GM19351 (cell line): ENCODE data around the gene ARL6IP1.
"Not testable (repeated sequence)": the region's sequence is repeated elsewhere in the genome, so short reads cannot be mapped to it uniquely, and the experiment has no call there.

Source experiments
- ATAC-seq: cut with Tn5 transposase; IDR thresholded peaks from one replicate; pipeline ENCODE4 v1.9.1; 2021; ENCODE audit warnings: mild to moderate bottlenecking, moderate library complexity; ENCODE audit not compliant: unreplicated experiment

The ARL6IP1 gene

GRCh38 chr16:18800293-18800692, 1.1 kb downstream of the ARL6IP1 start:
- no peak for ATAC-seq

DNA sequence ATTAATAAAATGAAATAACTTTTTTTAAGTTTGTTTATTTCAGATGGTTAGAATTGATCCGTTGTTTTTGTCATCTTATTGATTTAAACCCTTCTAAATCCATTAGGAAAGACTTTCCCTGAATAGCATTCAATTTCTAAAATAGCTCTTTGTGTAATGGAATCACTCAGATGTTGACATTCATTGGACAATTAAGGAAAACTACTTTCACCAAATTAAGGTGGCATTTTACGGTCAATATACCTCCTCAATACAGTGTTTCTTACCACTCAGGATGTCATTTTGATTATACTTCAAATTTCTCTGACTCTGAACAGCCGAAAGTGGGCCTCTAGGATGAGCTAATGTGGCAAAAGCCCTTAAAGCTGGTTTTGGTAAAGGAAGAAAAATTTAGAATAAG, 1.8 kb downstream of the ARL6IP1 start:
- no peak for ATAC-seq

DNA sequence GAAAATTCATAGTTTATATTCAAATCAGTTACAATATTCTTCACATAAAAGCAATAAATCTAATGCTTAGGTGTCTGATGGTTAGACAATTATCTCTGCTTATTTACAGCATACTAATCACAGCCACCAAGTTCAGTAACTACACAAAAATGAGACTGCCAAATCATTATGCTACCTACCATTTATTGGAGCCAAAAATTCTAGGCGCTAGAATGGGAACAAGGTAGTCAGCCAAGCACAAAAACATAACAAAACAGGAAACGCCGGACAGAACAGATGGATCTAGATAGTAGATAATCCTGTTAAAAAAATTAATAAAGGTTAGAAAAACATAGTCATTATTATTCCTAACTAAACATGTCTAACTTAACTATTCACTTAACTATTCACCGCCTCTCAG, 3.6 kb downstream of the ARL6IP1 start:
- ATAC-seq: no peak

- ATAC-seq: no peak
These were observed 5.0 kb downstream of the ARL6IP1 start for GRCh38 chr16:18796377-18796776.

- no peak for ATAC-seq
These were observed 8.4 kb downstream of the ARL6IP1 start for GRCh38 chr16:18792836-18793433.

GRCh38 chr16:18789850-18790706, 11.3 kb downstream of the ARL6IP1 start, which contains the start of gene RPS15A:
TSS of gene RPS15A (minus strand) at chr16:18790334. CDS start at chr16:18789113, 1,221 bp downstream.
- ATAC-seq: peak; percentile 90

GRCh38 chr16:18789515-18789849, 11.9 kb downstream of the ARL6IP1 start:
- no peak for ATAC-seq

GRCh38 chr16:18788828-18789514, 12.4 kb downstream of the ARL6IP1 start:
- ATAC-seq: no peak

DNA sequence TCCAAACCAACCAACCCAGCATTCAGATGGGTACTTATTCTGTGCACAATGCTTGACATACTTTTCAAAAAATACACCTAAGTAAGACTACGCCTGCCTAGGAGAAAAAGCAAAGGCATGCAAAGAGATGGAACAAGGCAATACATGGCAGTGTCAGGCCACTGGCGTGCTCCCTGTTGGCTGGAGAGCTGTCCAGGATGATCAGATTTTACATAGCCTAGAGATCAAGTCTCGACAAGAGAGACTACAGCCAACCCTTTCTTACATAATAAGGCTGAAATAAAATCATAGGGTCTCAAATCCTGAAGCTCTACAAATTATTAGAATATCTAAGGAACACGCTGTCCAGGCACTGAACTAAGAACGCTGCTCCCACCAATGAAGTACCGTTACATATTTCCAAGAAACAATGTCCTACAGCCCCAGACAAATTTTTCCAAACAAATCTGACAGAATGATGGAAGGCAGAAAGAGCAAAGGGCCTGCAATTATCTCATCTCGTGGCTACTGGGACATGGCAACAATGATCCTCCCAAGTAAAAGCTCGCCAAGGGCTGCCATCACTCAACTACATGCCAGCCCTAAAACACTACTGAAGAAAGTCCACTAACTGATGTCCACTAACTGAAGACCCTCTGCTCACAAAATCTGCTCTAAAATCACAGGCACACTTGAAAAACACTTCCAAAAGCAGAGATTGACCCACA, 16.3 kb downstream of the ARL6IP1 start:
- no peak for ATAC-seq

GRCh38 chr16:18783430-18784341, 17.7 kb downstream of the ARL6IP1 start:
- ATAC-seq: no peak

DNA sequence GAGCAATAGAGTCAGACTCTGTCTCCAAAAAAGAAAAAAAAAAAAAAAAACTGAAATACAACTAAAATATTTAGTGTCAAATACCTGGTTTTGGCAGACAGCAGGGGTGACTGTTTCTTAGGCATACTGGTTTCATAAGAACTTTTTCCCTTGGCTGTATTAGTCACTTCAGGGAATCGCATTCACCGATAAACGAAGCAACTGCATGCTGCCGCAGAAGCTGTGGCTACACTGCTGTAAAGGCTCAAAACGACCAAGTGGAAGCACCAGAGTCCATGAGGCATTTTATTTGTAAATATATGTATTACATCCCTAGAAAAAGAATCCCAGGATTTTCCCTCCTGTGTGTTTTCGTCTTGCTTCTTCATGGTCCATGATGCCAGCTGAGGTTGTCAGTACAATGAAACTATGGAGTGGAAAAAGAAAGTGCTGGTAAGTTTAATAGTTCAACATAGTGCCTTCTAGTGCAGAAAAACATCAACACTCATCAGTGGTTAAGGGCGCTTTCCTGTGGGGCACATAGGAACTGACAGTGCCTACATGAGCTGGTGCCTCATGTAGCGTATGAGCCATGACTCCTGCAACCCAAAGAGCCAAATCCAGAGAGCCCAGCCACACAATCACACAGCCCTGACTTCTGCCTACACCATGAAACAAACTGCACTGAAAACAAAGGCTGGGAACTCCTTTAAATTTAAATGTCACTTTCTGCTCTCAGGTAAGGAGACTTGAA, 18.5 kb downstream of the ARL6IP1 start:
- no peak for ATAC-seq

DNA sequence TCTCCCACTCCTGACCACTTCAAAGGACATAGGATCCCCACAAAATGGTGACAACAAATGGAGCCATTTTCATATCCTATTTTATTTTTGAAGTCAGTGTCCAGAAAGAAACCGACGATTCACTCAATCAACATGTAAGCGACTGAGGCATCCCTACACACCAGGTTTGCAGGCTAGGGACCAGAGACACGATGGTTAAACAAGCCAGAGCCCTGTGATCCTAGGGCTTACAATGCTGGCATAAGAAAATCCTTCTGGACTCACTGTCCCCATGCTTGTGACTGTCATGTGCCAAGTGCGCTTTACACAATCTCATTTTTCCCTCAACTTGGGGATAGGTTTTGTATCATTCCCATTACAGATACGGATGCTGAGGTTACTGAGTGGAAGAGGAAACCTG, 20.1 kb downstream of the ARL6IP1 start:
- not testable (repeated sequence) for ATAC-seq

- ATAC-seq: not testable (repeated sequence)
These were observed 20.8 kb downstream of the ARL6IP1 start for GRCh38 chr16:18780460-18781026.

DNA sequence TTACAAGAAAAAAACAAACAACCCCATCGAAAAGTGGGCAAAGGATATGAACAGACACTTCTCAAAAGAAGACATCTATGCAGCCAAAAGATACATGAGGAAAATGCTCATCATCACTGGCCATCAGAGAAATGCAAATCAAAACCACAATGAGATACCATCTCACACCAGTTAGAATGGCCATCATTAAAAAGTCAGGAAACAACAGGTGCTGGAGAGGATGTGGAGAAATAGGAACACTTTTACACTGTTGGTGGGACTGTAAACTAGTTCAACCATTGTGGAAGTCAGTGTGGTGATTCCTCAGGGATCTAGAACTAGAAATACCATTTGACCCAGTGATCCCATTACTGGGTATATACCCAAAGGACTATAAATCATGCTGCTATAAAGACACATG, 23.7 kb downstream of the ARL6IP1 start:
- not testable (repeated sequence) for ATAC-seq

DNA sequence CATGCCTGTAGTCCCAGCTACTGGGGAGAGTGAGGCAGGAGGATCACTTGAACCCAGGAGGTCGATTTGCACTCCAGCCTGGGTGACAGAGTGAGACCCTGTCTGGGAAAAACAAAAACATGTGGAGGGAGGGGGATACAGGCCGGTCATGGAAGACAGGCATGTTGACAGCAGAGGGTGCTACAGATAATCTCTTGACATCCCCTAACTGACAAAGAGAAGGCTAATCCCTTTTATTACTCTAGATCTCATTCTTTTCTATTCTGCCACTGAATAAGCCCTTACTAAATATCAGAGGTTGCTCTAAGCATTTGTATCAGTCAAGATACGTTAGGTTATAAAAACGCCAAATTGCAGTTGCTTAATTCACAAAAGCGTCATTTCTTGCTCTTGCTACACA, 25.0 kb downstream of the ARL6IP1 start:
- ATAC-seq: not testable (repeated sequence)

DNA sequence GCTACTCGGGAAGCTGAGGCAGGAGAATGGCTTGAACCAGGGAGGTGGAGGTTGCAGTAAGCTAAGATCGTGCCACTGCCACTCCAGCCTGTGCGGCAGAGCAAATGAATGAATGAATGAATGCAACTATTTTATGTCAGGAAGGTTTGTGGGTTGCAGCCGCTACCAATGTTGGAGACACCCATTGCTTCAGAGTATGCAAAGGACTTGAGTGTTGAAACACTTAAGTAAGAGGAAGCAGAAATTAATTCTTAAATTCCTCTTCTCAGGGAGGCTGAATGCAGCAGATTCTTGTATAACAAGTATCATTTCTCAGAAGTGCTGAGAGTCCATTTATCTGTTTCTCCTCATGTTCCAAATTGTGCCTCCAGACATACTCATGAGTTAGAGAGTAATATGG, 26.7 kb downstream of the ARL6IP1 start:
- ATAC-seq: not testable (repeated sequence)

- not testable (repeated sequence) for ATAC-seq
These were observed 29.2 kb downstream of the ARL6IP1 start for GRCh38 chr16:18772171-18772570.

DNA sequence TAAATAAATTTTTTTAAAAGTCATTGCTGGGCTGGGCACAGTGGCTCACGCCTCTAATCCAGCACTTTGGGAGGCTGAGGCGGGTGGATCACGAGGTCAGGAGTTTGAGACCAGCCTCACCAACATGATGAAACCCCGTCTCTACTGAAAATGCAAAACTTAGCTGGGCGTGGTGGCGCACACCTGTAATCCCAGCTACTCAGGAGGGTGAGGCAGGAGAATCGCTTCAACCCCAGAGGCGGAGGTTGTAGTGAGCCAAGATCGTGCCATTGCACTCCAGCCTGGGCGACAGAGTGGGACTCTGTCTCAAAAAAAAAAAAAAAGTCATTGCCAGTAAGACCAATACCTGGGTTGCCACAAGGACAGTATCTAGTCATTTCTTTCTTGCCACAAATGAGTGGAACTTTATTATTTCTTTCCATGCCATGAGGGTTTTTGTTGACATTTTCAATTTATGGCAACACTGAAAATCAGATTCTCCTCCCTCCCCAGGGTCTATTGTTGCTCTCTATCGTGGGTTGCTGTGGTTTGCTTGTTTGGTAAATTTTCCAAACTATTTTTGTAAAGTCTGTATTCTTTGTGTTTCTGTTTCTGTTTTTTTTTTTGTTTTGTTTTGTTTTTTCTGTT, 30.9 kb downstream of the ARL6IP1 start:
- ATAC-seq: not testable (repeated sequence)

DNA sequence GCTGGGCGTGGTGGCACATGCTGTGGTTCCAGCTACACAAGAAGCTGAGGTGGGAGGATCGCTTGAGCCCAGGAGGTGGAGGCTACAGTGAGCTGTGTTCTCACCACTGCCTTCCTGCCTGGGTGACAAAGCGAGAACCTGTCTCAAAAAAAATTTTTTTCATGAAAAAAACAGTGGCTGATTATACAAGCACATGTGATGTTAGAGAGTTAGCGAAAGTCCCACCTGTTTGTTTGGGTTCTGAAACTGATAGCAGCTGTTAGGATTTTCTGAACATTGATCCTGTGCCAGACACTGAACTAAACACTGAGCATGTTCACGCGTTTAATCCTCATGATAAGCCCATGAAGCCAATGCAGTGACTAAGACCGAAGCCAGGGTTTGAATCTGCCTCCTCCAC, 34.1 kb downstream of the ARL6IP1 start:
- not testable (repeated sequence) for ATAC-seq
